ENCODE data around the gene LTB4R. TPM values are rescaled to one million over a fixed set of nuclear protein-coding genes. Genes with fewer than 3 reads are reported as not detected.

LTB4R gene
- polyA plus RNA-seq, 1 donor from 2014 or later = 4.3 TPM

DNA sequence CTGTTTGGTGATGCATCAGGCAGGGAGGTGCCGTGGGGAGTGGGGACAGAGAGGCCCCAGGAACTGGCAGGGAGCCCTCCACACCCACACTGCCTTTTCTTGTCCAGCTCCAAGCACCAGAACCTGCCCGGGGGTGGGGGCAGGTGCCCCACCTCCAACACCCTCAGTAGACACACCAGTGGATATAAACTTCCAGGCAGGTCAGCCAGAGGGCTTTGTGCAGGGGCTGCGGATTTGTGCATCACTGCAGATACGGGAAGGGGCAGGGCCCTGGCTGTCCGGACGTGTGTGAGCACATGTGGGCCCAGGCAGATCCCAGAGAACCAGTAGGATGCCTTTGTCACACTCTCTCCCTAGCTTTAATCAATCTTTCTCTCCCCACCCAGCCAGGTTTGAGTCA is 47.0 kb upstream of the LTB4R start:
- Histone ChIP-seq H3K4me2 (ENCODE audit: low read length) (no peak overlapping the region), H3K27me3 (ENCODE audit: insufficient read depth, low read depth, low read length) (no peaks in the 10 kb centered on the region), H2AFZ (ENCODE audit: low read depth, low read length) (no peak overlapping the region), H3K9ac (ENCODE audit: low read length) (no peak overlapping the region), H3K36me3 (ENCODE audit: insufficient read depth, low read length) (no peaks in the 10 kb centered on the region), H3K79me2 (replicated peaks; ENCODE audit: insufficient read depth, low read length) (no peaks in the 10 kb centered on the region), H3K27ac (ENCODE audit: low read length) (no peak overlapping the region), H4K20me1 (ENCODE audit: insufficient read depth) (no peaks in the 10 kb centered on the region), H3K9me3 (ENCODE audit: low read length) (no peaks in the 10 kb centered on the region), H3F3A (ENCODE audit: insufficient read depth, low read length, poor library complexity, severe bottlenecking) (no peaks in the 10 kb centered on the region), H3K4me3 (ENCODE audit: low read length) (no peak overlapping the region), H3K9me2 (ENCODE audit: insufficient read depth, low read length) (no peaks in the 10 kb centered on the region)
- TF ChIP-seq EP300 (conservative IDR thresholded peaks at IDR 0.05; ENCODE audit: poor library complexity, severe bottlenecking) = no peak
- TF ChIP-seq EZH2 (IDR thresholded peaks at IDR 0.05; ENCODE audit: borderline replicate concordance, insufficient read depth, low read length, poor library complexity, severe bottlenecking) = no peak
- no peak for TF ChIP-seq MXI1 (conservative IDR thresholded peaks at IDR 0.05; ENCODE audit: poor library complexity, severe bottlenecking)
- no peak for TF ChIP-seq POLR2AphosphoS5 (IDR thresholded peaks at IDR 0.05)
- TF ChIP-seq RAD21 (conservative IDR thresholded peaks at IDR 0.05) = no peak
- no peak for TF ChIP-seq REST (IDR thresholded peaks at IDR 0.05; ENCODE audit: borderline replicate concordance)
- no peak for TF ChIP-seq TAF1 (IDR thresholded peaks at IDR 0.05; ENCODE audit: low read depth)
- TF ChIP-seq SMC3 (conservative IDR thresholded peaks at IDR 0.05; ENCODE audit: poor library complexity) = no peak
- TF ChIP-seq, protein P1, sequence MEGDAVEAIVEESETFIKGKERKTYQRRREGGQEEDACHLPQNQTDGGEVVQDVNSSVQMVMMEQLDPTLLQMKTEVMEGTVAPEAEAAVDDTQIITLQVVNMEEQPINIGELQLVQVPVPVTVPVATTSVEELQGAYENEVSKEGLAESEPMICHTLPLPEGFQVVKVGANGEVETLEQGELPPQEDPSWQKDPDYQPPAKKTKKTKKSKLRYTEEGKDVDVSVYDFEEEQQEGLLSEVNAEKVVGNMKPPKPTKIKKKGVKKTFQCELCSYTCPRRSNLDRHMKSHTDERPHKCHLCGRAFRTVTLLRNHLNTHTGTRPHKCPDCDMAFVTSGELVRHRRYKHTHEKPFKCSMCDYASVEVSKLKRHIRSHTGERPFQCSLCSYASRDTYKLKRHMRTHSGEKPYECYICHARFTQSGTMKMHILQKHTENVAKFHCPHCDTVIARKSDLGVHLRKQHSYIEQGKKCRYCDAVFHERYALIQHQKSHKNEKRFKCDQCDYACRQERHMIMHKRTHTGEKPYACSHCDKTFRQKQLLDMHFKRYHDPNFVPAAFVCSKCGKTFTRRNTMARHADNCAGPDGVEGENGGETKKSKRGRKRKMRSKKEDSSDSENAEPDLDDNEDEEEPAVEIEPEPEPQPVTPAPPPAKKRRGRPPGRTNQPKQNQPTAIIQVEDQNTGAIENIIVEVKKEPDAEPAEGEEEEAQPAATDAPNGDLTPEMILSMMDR (IDR thresholded peaks at IDR 0.05; ENCODE audit: poor library complexity, severe bottlenecking) = no peak

- TF ChIP-seq RAD21 (conservative IDR thresholded peaks at IDR 0.05) = no peak
- TF ChIP-seq REST (IDR thresholded peaks at IDR 0.05; ENCODE audit: borderline replicate concordance) = no peak
- no peak for TF ChIP-seq EZH2 (IDR thresholded peaks at IDR 0.05; ENCODE audit: borderline replicate concordance, insufficient read depth, low read length, poor library complexity, severe bottlenecking)
- no peak for TF ChIP-seq MXI1 (conservative IDR thresholded peaks at IDR 0.05; ENCODE audit: poor library complexity, severe bottlenecking)
- TF ChIP-seq, protein P1 (IDR thresholded peaks at IDR 0.05; ENCODE audit: poor library complexity, severe bottlenecking) = no peak
- no peak for TF ChIP-seq SMC3 (conservative IDR thresholded peaks at IDR 0.05; ENCODE audit: poor library complexity)
- H3K9me3 ChIP-seq (ENCODE audit: low read length) = no peaks in the 10 kb centered on the region
- H3F3A ChIP-seq (ENCODE audit: insufficient read depth, low read length, poor library complexity, severe bottlenecking) = no peaks in the 10 kb centered on the region
- H3K9ac ChIP-seq (ENCODE audit: low read length) = no peak overlapping the region
- no peak overlapping the region for H3K4me2 ChIP-seq (ENCODE audit: low read length)
- H3K27me3 ChIP-seq (ENCODE audit: insufficient read depth, low read depth, low read length) = no peaks in the 10 kb centered on the region
- no peaks in the 10 kb centered on the region for H3K36me3 ChIP-seq (ENCODE audit: insufficient read depth, low read length)
- H3K27ac ChIP-seq (ENCODE audit: low read length) = no peak overlapping the region
- no peak overlapping the region for H3K4me3 ChIP-seq (ENCODE audit: low read length)
- no peaks in the 10 kb centered on the region for H4K20me1 ChIP-seq (ENCODE audit: insufficient read depth)
- no peak overlapping the region for H2AFZ ChIP-seq (ENCODE audit: low read depth, low read length)
- H3K9me2 ChIP-seq (ENCODE audit: insufficient read depth, low read length) = no peaks in the 10 kb centered on the region
- no peaks in the 10 kb centered on the region for H3K79me2 ChIP-seq (replicated peaks; ENCODE audit: insufficient read depth, low read length)
Measured at GRCh38 chr14:24266344-24267244, 44.7 kb upstream of the LTB4R start.
